NCI-H69 (cell line): ENCODE data around the gene KLHL17.
"Not testable (repeated sequence)": the region's sequence is repeated elsewhere in the genome, so short reads cannot be mapped to it uniquely, and the experiment has no call there.

Source experiments
- DNase-seq: peaks from one replicate; lab custom pipeline; 2025; lab: John Stamatoyannopoulos, UW

Gene KLHL17

DNA sequence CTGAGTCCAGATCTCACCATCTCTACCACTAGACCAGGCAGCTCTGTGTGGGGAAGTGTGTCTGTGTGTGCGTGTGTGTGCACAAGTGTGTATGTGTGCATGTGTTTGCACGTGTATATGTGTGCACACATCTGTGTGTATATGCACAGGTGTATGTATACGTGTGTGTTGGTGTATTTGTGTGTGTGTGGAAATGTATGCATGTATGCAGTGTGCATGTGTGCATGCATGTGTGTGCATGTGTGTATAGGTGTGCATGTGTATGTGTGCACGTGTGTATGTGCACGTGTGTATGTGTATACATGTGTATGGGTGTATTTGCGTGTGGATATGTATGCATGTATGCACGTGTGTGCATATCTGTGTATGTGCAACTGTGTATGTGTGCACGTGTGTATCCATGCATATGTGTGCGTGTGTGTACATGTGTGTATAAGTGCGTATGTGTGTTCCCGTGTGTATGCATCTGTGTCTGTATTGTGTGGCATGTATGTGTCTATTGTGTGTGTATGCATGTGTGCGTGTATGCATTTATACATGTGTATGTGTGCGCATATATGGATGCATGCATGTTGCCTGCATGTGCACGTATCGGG is 9.0 kb downstream of the KLHL17 start:
- DNase-seq, result no peak

DNA sequence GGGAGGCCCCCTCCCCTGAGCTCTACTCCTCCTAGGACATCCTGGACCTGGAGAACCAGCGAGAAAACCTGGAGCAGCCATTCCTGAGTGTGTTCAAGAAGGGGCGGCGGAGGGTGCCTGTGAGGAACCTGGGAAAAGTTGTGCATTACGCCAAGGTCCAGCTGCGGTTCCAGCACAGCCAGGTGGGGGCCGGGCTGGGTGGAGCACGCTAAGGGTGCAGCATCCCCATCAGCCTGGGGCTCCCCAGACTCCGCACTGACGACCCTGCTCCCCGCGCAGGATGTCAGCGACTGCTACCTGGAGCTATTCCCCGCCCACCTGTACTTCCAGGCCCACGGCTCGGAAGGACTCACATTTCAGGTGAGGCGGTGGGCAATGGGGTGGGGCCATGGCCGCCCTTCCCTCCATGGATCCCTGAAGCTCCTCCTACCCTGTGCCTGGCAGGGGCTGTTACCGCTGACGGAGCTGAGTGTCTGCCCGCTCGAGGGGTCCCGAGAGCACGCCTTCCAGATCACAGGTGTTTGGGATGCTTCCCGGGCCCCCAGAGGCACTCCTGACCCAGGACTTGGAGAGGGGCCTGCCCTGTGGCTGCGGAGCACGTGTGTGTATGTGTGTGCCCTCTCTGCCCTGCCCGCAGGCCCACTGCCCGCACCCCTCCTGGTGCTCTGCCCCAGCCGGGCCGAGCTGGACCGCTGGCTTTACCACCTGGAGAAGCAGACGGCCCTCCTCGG is 10.0 kb downstream of the KLHL17 start:
- peak; percentile 26 for DNase-seq

- no peak for DNase-seq
Measured at GRCh38 chr1:970973-971730, 10.8 kb downstream of the KLHL17 start.

GRCh38 chr1:971751-972506 is 11.5 kb downstream of the KLHL17 start:
- no peak for DNase-seq

- DNase-seq, result no peak
Measured at GRCh38 chr1:972726-973458, 12.5 kb downstream of the KLHL17 start.

DNA sequence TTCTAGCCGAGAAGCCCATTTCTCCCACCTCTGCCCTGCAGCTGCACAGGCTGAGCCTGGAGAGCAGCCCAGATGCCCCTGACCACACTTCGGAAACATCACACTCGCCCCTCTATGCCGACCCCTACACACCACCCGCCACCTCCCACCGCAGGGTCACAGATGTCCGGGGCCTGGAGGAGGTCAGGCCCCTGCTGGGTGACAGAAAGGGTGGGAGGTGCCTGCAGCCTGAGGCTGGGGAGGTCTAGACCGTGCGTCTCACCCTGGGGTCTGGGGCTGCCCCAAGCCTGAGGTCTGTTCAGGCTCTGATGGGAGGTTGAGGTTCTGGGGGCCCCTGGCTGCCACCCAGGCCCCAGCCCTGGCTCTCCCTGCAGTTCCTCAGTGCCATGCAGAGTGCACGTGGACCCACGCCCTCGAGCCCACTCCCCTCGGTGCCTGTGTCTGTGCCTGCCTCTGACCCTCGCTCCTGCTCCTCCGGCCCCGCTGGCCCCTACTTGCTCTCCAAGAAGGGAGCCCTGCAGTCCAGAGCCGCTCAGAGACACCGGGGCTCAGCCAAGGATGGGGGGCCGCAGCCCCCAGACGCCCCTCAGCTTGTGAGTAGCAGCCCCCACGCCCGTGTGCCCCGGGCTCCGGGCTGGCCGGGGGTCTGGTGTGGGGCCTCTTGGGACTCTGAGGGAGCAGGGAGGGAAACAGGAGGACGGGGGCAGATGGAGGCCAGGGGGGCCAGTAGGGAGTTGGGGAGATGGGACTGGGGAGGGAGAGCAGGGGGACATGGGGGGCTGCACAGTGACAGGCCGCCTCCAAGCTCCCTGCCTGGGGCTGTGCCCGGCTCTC is 13.3 kb downstream of the KLHL17 start:
- no peak for DNase-seq

GRCh38 chr1:974293-974640 is 13.9 kb downstream of the KLHL17 start:
- no peak for DNase-seq

DNA sequence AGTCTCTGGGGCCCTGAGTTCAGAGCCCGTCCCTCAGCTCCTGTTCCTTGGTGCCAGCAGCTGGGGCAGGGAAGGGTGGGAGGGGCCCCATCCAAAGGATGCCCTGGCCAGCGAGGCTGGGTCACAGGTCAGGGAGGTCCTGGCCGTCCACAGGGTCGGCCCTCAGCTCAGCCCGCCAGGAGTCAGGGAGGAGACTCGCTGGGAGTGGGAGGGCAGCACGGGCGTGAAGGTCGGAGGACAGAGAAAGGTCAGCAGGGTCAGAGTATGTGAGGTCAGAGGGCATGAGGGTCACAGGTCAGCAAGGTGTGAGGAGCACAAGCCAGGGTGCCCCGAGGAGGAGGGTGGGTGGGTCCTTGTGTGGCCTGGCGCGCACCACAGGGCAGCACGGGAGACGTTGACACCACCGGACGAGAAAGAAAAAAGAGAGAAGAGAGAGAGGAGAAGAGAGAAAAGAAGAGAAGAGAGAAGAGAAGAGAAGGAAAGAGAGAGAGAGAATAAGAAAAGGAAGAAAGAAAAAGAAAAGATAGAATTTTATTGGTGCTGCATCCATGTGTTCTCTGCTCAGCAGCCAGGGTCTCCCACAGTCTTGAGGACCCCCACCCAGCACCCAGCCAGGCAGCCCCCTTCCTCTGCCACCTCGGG is 14.4 kb downstream of the KLHL17 start:
- no peak for DNase-seq

DNA sequence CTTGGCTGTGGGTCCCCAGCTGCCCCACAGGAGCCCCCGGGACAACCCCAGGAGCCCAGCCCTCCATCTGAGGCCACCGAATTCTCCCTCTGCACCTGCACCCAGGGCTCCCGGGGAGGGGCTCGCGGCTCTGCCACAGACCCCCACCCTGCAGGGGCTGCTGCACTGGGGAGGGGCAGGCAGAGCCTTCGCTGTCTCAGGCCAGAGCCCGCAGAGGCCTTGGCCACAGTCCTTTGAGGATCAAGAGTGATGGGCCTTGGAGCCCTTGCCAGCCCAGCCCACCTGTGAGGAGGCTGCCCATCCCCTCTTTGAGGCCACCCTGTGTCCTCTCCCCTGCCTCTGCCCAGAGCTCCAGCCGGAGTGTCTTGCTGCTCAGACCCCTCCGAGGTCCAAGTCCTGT is 15.0 kb downstream of the KLHL17 start:
- DNase-seq, result no peak

GRCh38 chr1:975896-976683 is 15.7 kb downstream of the KLHL17 start:
- peak; percentile 75 for DNase-seq

- not testable (repeated sequence) for DNase-seq
Measured at GRCh38 chr1:976791-977190, 16.4 kb downstream of the KLHL17 start.

DNA sequence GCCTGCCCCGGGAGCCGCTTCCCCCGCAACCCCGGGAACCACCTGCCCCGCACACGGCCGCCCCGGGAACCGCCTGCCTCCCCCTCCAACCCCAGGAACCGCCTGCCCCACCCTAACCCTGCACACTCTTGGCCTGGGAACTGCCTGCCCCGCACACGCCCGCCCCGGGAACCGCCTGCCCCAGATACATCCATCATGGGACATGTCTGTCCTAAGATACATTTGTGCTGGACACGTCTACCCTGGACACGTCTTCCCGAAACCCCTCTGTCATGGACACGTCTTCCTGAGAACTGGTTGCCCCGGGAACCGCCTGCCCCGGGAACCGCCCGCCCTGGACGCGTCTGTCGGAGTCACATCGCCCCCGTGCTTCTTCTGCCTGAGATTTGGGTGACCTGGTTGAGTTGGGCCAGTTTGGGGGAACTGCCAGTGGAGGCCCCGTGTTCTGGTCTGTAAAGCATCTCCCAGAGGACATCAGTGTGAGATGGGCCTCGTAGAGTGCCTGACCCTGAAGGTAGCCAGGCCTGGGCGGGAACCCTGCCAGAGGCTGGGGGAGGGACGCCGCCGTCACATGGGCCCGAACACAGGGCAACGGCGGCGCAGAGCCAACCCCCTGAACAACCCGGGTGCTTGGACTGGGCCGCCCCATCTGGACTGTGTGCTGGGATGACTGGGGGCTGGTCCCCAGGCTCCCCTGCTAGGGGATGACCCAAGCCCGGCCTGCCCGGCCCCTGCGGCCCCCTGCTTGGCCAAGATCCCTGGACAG is 17.9 kb downstream of the KLHL17 start:
- DNase-seq, result peak; percentile 60

DNA sequence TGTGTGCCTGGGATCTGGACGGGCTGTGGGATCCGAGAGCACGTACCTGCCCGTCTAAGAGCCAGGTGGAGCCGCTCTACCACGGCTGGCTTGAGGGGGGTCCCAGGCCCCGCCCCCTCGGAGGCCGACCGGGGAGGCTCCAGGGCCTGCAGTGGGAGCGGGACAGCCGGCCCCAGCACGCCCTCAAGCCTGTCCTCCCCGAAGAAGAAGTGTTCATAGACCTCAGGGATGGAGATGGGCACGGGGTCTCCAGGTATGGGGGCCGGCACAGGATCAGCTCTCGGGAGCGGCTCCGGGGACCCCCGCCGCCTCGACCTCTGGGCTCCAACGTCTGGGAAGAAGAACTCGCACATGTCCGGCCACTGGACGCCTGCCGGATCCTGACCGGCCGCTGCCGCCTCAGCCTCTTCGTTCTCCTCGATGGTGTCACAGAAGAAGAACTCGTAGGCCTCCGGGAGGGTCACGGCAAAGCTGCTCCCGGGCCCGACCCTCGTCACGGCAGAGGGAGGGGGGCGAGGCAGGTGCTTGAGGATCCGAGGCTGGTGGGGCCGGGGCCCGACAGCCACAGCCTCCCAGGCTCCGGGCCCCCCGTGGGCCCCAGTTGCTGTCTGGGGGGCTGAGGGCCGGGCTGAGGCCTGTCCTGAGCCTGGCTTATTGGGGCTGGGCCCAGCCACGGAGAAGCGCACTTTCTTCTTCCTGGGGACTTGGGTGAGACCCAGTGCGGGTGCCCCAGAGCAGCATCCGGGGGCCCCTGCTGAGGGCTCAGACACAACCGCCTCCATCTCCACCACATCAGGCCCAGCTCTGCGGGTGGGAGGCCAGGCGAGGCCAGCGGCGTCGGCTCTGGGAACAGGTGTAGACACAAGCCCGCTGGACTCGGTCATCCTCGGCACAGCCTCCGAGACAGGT is 18.7 kb downstream of the KLHL17 start:
- DNase-seq, result no peak

GRCh38 chr1:979744-980072 is 19.3 kb downstream of the KLHL17 start:
- DNase-seq, result no peak

GRCh38 chr1:980137-980571 is 19.8 kb downstream of the KLHL17 start:
- no peak for DNase-seq

DNA sequence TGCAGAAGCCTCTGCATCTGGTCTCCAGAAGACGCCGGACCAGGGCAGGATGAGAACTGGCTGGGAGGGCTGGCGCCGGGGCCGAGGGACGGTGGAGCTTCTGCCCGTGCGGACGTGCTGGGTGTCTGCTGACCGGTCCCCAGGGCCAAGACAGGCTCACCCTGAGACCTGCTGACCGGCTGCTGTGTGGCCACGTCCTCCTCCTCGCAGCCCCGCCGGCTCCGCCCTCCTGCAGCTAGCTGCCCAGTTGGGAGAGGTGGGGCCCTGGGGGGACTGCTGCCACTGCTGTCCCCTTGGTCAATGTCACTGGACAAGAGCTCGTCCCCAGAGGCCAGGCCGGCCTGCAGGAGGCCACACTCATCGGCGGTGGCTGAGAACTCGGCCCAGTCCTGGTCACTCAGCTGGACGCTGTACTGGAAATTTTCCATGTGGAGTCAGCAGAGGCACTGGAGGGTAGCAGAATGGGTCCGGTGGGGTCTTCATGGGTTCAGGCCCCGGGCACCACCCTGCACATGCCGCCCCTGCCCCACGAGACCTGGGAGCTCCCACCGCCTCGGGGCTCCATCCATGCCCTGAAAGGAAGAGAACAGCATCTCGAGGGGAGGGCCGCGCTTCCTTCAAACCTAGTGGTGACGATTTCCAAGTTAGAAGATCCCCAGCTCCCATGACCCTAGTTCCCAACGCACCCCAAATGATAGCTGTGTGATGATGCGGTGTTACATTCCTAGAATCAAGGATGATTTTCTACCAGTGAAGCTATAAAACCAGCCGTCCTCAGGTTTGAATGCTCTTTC is 20.4 kb downstream of the KLHL17 start:
- no peak for DNase-seq

GRCh38 chr1:981491-981954 is 21.1 kb downstream of the KLHL17 start:
- DNase-seq, result no peak
